Osteoblast (primary cell): Measurements from ENCODE around the gene ALDOA. TPM values are rescaled to one million over a fixed set of nuclear protein-coding genes. Genes with fewer than 3 reads are reported as not detected.
"Not testable (repeated sequence)": the region's sequence is repeated elsewhere in the genome, so short reads cannot be mapped to it uniquely, and the experiment has no call there.

Source experiments
- DNase-seq: peaks from one replicate; pipeline ENCODE4 v3.0.0; 2011; ENCODE audit warnings: low spot score, mixed read lengths; ENCODE audit not compliant: insufficient read length; ENCODE audit errors: missing footprints
- H2AFZ ChIP-seq: 2 replicates; pipeline ENCODE4 v1.6.0; 2011; ENCODE audit warnings: mild to moderate bottlenecking, low read length
- H3K27ac ChIP-seq: 2 replicates; pipeline ENCODE4 v1.5.1; 2011; ENCODE audit warnings: mild to moderate bottlenecking, low read depth, low read length, moderate library complexity
- H3K27me3 ChIP-seq: 2 replicates; pipeline ENCODE4 v1.6.0; 2012; ENCODE audit warnings: mild to moderate bottlenecking, control low read depth, inconsistent platforms, low read length, moderate library complexity; ENCODE audit not compliant: insufficient read depth
- H3K36me3 ChIP-seq: 2 replicates; pipeline ENCODE4 v1.5.1; 2011; ENCODE audit warnings: mild to moderate bottlenecking, low read length, control low read depth, moderate library complexity; ENCODE audit not compliant: insufficient read depth
- H3K4me1 ChIP-seq: 2 replicates; pipeline ENCODE4 v1.5.1; 2011; ENCODE audit warnings: mild to moderate bottlenecking, low read length, control low read depth, moderate library complexity; ENCODE audit not compliant: insufficient read depth
- H3K4me2 ChIP-seq: 2 replicates; pipeline ENCODE4 v1.6.0; 2011; ENCODE audit warnings: mild to moderate bottlenecking, low read length; ENCODE audit not compliant: insufficient read depth
- H3K4me3 ChIP-seq: fragments of 200-600 bp; sonication (generic); 3 replicates; pipeline ENCODE4 v1.5.1; 2012; ENCODE audit warnings: mild to moderate bottlenecking, low read length, inconsistent platforms; ENCODE audit not compliant: insufficient read depth
- H3K79me2 ChIP-seq: 2 replicates; pipeline ENCODE4 v1.6.0; 2012; ENCODE audit warnings: mild to moderate bottlenecking, low read length, control low read depth, inconsistent platforms; ENCODE audit not compliant: insufficient read depth
- H3K9me3 ChIP-seq: 2 replicates; pipeline ENCODE4 v1.5.1; 2011; ENCODE audit warnings: low read depth, low read length, control low read depth
- H4K20me1 ChIP-seq: 2 replicates; pipeline ENCODE4 v1.6.0; 2012; ENCODE audit warnings: mild to moderate bottlenecking, low read length, control low read depth; ENCODE audit not compliant: insufficient read depth
- CTCF ChIP-seq: IDR thresholded peaks from 2 replicates; pipeline ENCODE4 v1.5.1; 2011; ENCODE audit warnings: mild to moderate bottlenecking, low read depth, low read length, moderate library complexity; ENCODE audit errors: extremely low read depth
- total RNA-seq: library from RNA; depleted of rRNA; stranded (reverse); fragments of >200 nt; gene quantifications from 2 replicates; pipeline ENCODE4 v1.2.3, GENCODE V29; 2012

The ALDOA gene
- total RNA-seq, 1 donor = 705 TPM

GRCh38 chr16:30113711-30114333 is 48.3 kb downstream of the ALDOA start:
- Histone ChIP-seq H3K4me2 (no peak overlapping the region), H3K27me3 (no peaks in the 10 kb centered on the region), H3K27ac (no peak overlapping the region), H3K9me3 (no peaks in the 10 kb centered on the region), H3K36me3 (peaks cover 53% of the 10 kb centered on the region), H4K20me1 (peaks cover 4% of the 10 kb centered on the region), H2AFZ (no peak overlapping the region), H3K79me2 (no peaks in the 10 kb centered on the region), H3K4me3 (no peak overlapping the region), H3K4me1 (peaks cover 6% of the 10 kb centered on the region)
- no peak for TF ChIP-seq CTCF
- DNase-seq = no peak

GRCh38 chr16:30114411-30114810 is 48.9 kb downstream of the ALDOA start:
- TF ChIP-seq CTCF = no peak
- H3K4me1 ChIP-seq = peaks cover 6% of the 10 kb centered on the region
- H3K27ac ChIP-seq = no peak overlapping the region
- no peak for DNase-seq
- no peak overlapping the region for H3K4me3 ChIP-seq
- no peaks in the 10 kb centered on the region for H3K79me2 ChIP-seq
- H2AFZ ChIP-seq = no peak overlapping the region
- no peaks in the 10 kb centered on the region for H3K9me3 ChIP-seq
- H4K20me1 ChIP-seq = peaks cover 4% of the 10 kb centered on the region
- peaks cover 59% of the 10 kb centered on the region for H3K36me3 ChIP-seq
- no peaks in the 10 kb centered on the region for H3K27me3 ChIP-seq
- H3K4me2 ChIP-seq = no peak overlapping the region

GRCh38 chr16:30114833-30115232 is 49.3 kb downstream of the ALDOA start:
- H3K27me3 ChIP-seq, H3K4me3 ChIP-seq, H3K9me3 ChIP-seq, H3K4me2 ChIP-seq, H2AFZ ChIP-seq, H3K4me1 ChIP-seq, H4K20me1 ChIP-seq, DNase-seq, H3K79me2 ChIP-seq, H3K27ac ChIP-seq: not testable (repeated sequence)
- H3K36me3 ChIP-seq = peaks cover 58% of the 10 kb centered on the region

GRCh38 chr16:30115238-30115637 is 49.7 kb downstream of the ALDOA start:
- TF ChIP-seq CTCF = no peak

More at GRCh38 chr16:30115238-30115637, 49.7 kb downstream of the ALDOA start:
- Histone ChIP-seq H4K20me1 (peaks cover 4% of the 10 kb centered on the region), H2AFZ (no peak overlapping the region), H3K79me2 (no peaks in the 10 kb centered on the region), H3K27ac (no peak overlapping the region), H3K27me3 (no peaks in the 10 kb centered on the region), H3K4me2 (no peak overlapping the region), H3K9me3 (no peaks in the 10 kb centered on the region), H3K36me3 (peaks cover 56% of the 10 kb centered on the region), H3K4me3 (no peak overlapping the region), H3K4me1 (peaks cover 6% of the 10 kb centered on the region)
- no peak for DNase-seq
